Chondrocyte (in vitro differentiated cells): ENCODE measurements around the gene NEGR1. TPM values are rescaled to one million over a fixed set of nuclear protein-coding genes. Genes with fewer than 3 reads are reported as not detected.

ENCODE experiments used
- DNase-seq: peaks from one replicate; pipeline ENCODE4 v3.0.0; 2021; ENCODE audit warnings: mixed read lengths, low spot score
- H3K27ac Mint-ChIP-seq: one replicate; pipeline ENCODE4 v1.8.0; 2021; ENCODE audit warnings: mild to moderate bottlenecking, moderate library complexity, mixed read lengths; ENCODE audit not compliant: unreplicated experiment
- H3K27me3 Mint-ChIP-seq: 2 replicates; pipeline ENCODE4 v1.8.0; 2021; ENCODE audit warnings: low read depth, mixed read lengths
- H3K36me3 Mint-ChIP-seq: 2 replicates; pipeline ENCODE4 v1.8.0; 2021; ENCODE audit warnings: low read depth, mixed read lengths
- H3K4me1 Mint-ChIP-seq: 2 replicates; pipeline ENCODE4 v1.8.0; 2021; ENCODE audit warnings: low read depth, mild to moderate bottlenecking, mixed read lengths
- H3K4me3 Mint-ChIP-seq: one replicate; pipeline ENCODE4 v1.8.0; 2021; ENCODE audit warnings: mild to moderate bottlenecking, moderate library complexity, mixed read lengths; ENCODE audit not compliant: unreplicated experiment
- H3K9me3 Mint-ChIP-seq: 2 replicates; pipeline ENCODE4 v1.8.0; 2021; ENCODE audit warnings: low read depth, mixed read lengths
- total RNA-seq: library from RNA; stranded (reverse); gene quantifications from 3 replicates; pipeline ENCODE4 v1.2.1, GENCODE V29; 2021
- TF ChIP-seq, protein P1 (sequence below): fragments of 200-600 bp; sonication (generic); IDR thresholded peaks from 2 replicates; pipeline ENCODE4 v1.5.0; 2021; ENCODE audit warnings: antibody characterized with exemption, mild to moderate bottlenecking, moderate library complexity

Gene NEGR1
- total RNA-seq, 1 donor from 2014 or later: 7.7 TPM

DNA sequence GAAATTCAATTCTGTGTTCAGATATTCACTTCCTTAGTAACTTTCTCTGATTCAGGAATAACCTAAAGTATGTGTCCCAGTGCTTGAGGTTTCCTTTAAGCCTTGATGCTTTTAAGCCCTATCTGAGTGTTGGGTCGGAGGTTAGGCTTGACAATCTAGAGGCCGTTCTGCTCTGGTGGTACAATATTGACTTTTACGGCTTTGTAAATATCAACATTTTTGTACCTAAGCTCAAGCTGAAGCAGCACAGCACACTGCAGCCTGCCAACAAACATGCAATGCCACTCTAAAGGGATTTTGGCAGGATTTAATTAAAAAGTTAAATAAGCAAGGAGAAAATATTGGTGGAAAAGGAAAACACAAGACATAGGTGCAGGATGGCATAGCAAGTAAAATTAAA, 279.2 kb downstream of the NEGR1 start:
- Mint-ChIP-seq H3K9me3 (no peaks in the 10 kb centered on the region), H3K4me1 (peaks cover 20% of the 10 kb centered on the region), H3K27ac (no peak overlapping the region), H3K27me3 (no peaks in the 10 kb centered on the region), H3K4me3 (no peak overlapping the region), H3K36me3 (no peaks in the 10 kb centered on the region)
- DNase-seq: no peak
- TF ChIP-seq, protein P1, sequence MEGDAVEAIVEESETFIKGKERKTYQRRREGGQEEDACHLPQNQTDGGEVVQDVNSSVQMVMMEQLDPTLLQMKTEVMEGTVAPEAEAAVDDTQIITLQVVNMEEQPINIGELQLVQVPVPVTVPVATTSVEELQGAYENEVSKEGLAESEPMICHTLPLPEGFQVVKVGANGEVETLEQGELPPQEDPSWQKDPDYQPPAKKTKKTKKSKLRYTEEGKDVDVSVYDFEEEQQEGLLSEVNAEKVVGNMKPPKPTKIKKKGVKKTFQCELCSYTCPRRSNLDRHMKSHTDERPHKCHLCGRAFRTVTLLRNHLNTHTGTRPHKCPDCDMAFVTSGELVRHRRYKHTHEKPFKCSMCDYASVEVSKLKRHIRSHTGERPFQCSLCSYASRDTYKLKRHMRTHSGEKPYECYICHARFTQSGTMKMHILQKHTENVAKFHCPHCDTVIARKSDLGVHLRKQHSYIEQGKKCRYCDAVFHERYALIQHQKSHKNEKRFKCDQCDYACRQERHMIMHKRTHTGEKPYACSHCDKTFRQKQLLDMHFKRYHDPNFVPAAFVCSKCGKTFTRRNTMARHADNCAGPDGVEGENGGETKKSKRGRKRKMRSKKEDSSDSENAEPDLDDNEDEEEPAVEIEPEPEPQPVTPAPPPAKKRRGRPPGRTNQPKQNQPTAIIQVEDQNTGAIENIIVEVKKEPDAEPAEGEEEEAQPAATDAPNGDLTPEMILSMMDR: no peak

GRCh38 chr1:72000809-72001208, 281.5 kb downstream of the NEGR1 start:
- TF ChIP-seq, protein P1: no peak
- Mint-ChIP-seq H3K27ac (no peak overlapping the region), H3K36me3 (no peaks in the 10 kb centered on the region), H3K9me3 (no peaks in the 10 kb centered on the region), H3K4me3 (no peak overlapping the region), H3K4me1 (peaks cover 3% of the 10 kb centered on the region), H3K27me3 (no peaks in the 10 kb centered on the region)
- no peak for DNase-seq

- Mint-ChIP-seq H3K4me1 (no peaks in the 10 kb centered on the region), H3K36me3 (no peaks in the 10 kb centered on the region), H3K4me3 (no peak overlapping the region), H3K9me3 (no peaks in the 10 kb centered on the region), H3K27me3 (no peaks in the 10 kb centered on the region), H3K27ac (no peak overlapping the region)
- DNase-seq: no peak
- TF ChIP-seq, protein P1: no peak
Observed at GRCh38 chr1:71994646-71995045, 287.7 kb downstream of the NEGR1 start.

DNA sequence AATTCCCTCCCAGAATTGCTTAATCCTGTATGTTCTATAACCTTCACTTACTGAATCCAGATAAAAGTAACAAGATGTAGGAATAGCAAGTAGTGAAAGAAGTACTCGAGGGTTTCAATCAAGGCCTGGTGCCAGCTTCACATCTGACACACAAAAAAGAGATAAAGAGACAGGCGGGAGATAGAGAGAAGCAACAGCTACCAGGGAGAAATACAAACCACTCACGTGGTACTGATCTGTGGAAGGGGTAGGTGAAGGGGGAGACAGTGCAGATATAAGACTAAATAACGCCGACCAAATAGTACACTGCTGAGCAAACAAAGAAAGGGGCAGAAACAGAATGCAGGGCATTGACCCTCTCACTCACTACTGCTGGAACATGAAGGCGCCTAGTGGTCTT, 295.2 kb downstream of the NEGR1 start:
- DNase-seq: no peak
- TF ChIP-seq, protein P1: no peak
- H3K36me3 Mint-ChIP-seq: no peaks in the 10 kb centered on the region
- peaks cover 1% of the 10 kb centered on the region for H3K27me3 Mint-ChIP-seq
- no peaks in the 10 kb centered on the region for H3K9me3 Mint-ChIP-seq
- H3K4me3 Mint-ChIP-seq: no peak overlapping the region
- H3K27ac Mint-ChIP-seq: no peak overlapping the region
- H3K4me1 Mint-ChIP-seq: peaks cover 4% of the 10 kb centered on the region

DNA sequence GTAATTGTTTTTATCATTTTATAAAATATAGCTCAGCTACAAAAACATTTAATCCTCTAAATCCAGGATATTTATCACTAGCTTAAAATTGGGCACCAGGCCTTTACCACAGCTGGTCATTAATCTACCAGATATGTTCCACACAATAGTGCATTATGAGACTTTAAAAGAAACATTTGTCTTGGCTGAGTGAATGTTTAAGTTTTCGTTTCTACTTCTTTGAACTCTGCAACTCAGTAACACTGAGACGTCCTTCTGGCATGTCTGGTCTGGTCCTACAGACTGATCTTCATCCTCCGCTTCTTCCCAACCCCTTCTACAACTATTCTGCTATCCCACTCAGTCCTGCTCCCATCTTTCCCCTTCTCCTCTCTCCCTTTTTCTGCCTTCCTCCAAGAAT, 296.2 kb downstream of the NEGR1 start:
- H3K4me1 Mint-ChIP-seq: peaks cover 4% of the 10 kb centered on the region
- no peak overlapping the region for H3K4me3 Mint-ChIP-seq
- H3K27ac Mint-ChIP-seq: no peak overlapping the region
- TF ChIP-seq, protein P1: no peak
- no peak for DNase-seq
- no peaks in the 10 kb centered on the region for H3K9me3 Mint-ChIP-seq
- no peaks in the 10 kb centered on the region for H3K36me3 Mint-ChIP-seq
- peaks cover 1% of the 10 kb centered on the region for H3K27me3 Mint-ChIP-seq
